HT1080 (cell line): ENCODE measurements around the gene RNU1-4. TPM values are rescaled to one million over a fixed set of nuclear protein-coding genes. Genes with fewer than 3 reads are reported as not detected.

Experiments
- small RNA-seq: library from RNA; depleted of rRNA; stranded (forward); fragments of <200 nt; gene quantifications from one replicate; pipeline ENCODE3, GENCODE V24; 2014
- total RNA-seq: library from RNA; depleted of rRNA; stranded (reverse); fragments of >200 nt; shearing (Covaris generic); gene quantifications from 2 replicates; pipeline ENCODE4 v1.2.3, GENCODE V29; 2014; rRNA removed

RNU1-4 gene
- total RNA-seq, 1 experiment from 2014 or later, result not detected

Small RNA genes lying within 50 kb of the gene (small RNA-seq; reads per million reads assigned to genes)
- gene RNU1-4, result not detected

Other genes with a start within 250 kb of the RNU1-4 start
- under 0.01 TPM in 1 of 2 replicates, not detected in the other for gene RNU1-1, start 226.2 kb upstream of the RNU1-4 start, total RNA-seq
- 15.8 and 16.5 TPM in 2 replicates for gene NBPF1, start 127.0 kb upstream of the RNU1-4 start, total RNA-seq
- under 0.01 TPM in 1 of 2 replicates, not detected in the other for gene RNU1-3, start 73.6 kb upstream of the RNU1-4 start, total RNA-seq
- under 0.01 TPM in 1 of 2 replicates, not detected in the other for gene RNU1-2, start 155.5 kb downstream of the RNU1-4 start, total RNA-seq
- gene CROCC, start 181.4 kb downstream of the RNU1-4 start, total RNA-seq, result 13.2 and 14.3 TPM in 2 replicates
- gene MFAP2, start 240.1 kb downstream of the RNU1-4 start, total RNA-seq, result not detected in 2 replicates